ENCODE results near the gene TNPO2.

The TNPO2 gene

DNA sequence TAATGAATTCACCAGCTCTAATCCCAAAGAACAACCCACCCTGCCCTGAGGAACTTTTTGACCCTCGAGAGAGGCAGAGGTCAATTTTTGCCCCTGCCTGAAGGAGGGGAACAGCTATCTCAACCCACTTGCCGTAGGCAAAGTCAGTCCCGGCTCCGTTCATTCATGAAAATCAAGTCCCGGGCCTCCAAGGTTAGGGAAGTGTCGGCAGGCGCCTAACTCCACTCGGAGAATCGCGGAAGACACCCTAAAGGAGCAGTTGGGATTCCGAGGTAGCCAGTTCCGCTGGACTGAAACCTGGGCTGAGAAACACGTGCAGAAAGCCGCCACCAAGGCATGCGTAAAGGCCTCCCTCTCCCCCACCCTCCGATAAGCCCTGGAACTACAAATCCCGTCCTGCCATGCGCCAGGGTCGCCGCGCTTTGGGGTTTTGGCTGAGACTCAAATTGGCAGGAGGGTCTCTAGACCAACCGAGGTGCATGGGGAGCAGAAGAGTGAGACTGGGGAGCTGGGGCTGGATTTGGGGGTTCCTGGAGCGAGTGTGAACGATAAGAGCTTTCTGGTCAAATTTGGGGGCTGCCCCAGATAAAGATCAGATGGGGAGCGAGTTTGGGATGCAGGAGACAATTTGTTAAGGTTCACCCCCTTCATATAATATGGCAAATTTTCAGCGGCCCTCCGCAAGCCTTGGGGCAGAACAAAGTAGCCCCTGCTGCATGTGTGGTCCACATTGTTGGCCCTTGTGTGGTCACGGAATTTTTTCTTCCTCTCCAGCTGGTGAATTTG lies at the start of gene TNPO2:
TSS of gene TNPO2 (minus strand) at position 292 of the 786 bp plus-strand sequence. CDS start 2,955 bp downstream, outside the sequence.
- no peak for DNase-seq

DNA sequence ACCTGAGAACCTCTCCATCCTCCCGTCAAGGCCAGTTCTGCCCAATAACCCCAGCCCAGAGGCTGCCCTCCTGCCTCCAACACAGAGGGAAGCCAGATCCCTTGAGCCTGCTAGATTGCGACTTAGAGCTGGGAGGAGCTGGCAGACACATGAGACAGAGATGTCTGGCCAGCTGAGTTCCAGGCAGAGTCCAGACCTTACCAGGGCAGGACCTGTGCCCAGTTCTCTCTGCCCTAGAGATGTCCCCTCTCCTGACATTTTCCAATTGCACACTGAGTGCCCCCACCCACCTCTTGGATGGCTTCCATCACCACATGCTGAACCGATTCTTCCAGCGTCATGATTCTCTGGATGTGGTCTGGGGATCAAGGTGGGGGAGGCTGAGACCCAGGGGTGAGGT lies 48.6 kb upstream of the TNPO2 start:
- DNase-seq: no peak

DNA sequence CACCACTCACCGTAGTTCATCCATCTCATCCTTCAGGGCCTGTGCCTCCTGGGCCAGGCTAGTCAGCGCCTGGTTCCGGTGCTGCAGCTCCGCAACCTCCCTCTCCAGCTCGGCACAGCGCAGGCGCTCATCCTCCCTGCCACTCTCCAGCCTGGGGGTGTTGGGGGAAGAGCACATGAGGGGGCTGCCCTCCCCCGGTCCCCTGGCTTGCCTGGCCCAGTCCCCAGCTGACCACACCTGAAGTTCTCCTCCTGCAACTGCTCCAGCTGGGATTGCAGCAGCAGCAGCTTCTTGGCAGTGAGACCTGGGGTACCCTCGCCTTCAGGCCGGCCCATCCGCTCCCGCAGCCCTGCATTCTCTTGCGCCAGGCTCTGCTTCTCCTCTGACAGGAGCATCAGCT lies 47.2 kb upstream of the TNPO2 start:
- no peak for DNase-seq

DNA sequence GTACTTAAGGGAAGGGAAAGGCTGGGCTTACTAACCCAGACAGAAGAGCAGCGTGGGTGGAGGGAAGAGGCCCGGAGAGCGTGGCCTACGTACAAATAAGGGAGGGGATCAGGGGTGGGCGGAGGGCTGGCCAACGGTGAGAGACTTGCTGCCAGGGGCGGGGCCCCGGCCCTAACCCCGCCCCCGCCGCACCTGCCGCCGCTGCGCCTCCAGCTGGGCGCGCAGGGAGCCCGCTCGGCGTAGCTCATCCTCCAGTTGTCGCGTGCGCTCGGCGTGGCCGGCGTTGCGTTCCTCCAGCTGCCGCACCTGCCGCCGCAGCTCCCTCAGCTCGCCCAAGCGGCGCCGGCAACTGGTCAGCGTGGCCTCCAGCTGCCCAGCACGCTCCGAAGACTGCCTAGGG lies 46.0 kb upstream of the TNPO2 start:
- no peak for DNase-seq

DNA sequence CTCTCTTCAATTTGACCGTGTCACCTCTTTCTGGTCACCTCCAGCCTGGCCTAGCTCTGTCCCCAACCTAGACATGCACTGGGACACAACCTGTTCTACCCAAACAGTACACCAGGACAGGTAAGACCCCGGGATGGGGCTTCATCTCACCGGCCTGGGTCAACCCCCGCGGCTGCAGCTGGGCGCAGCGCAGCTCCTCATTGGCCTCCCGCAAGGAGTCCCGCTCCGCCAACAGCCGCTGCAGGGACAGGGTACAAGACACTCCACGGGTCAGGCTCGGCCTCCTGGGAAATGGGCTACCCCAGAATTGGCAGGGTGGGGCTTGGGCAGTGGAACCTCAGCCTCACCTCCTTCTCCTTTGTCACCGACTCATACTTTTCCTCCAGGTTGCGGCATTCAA lies 43.9 kb upstream of the TNPO2 start:
- DNase-seq: no peak

DNA sequence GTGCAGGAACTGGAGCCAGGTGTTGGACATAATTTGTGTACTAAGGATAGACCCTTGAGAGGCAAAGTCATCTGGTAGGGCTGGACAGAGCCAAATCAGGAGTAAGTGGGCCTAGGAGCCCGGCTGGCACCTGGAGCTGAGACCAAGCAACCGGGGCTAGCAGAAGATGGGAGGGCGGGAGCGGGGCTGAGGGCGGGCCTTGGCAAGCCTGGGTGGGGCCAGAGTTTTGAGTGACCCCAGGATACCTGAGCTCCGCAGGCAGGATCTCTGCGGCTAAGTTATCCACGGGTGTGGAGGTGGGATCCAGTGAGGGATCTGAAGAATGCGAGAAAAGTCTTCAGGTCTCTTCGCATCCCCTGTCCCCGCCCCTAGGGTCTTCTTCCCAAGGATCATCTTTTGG lies 43.4 kb upstream of the TNPO2 start:
- no peak for DNase-seq

DNA sequence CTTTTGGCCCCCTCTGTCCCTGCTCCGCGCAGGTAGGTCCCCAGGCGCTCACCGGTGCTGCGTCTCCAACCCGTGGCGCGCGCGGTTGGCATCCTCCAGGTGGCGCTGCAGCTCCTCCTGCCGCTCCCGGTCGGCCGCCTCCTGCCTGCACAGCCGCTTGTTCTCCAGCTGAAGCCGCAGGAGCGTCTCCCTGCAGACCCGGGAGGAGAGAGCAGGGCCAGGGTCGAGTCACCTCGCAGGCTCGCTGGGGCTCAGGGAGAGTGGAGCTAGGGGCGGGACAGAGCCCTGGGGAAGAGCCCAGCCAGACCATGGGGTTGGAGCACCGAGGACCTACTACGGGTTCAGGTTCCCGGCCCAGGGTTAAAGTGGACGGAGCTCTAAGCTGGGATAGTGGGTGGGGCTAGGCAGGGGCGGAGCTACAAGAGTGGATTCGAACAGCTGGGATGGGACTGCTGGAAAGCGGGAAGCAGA lies 42.4 kb upstream of the TNPO2 start:
- no peak for DNase-seq

DNA sequence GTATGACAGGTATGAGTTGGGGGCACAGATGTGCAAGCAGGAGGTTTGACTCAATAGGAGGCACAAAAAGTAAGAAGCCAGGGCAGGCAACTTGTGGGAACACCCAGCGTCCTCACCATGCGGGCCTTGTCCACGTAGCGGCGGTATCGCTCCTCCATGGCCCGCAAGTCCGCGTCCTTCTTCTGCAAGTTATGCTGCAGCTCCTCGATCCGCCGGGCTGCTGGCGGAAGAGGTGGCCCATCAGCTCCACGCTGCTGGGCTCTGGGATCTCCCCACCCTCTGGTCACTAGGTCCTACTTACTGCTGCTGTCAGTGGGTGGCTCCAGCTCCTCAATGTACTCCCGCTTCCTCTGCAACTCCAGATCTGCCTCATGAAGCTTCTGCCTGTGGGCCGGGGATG lies 41.0 kb upstream of the TNPO2 start:
- no peak for DNase-seq

DNA sequence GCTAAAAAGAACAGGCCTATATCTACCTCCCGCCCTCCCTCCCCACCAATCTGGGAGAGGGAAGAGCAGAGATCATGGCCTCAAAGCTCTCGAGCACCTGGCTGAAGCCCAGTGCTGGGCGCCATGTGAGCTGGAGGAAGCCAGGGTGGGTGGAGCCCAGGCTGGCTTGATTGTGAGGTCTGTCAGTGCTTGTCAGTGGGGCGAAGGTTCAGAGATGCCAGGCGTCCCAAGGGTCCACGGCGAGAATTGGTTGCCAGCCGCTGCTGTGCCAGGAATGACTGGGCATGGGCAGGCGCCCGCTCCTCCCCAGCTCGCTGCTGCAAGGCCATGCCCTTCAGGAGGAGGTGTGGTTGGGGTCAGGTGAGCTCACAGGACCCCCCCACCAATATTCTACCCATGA lies 39.4 kb upstream of the TNPO2 start:
- no peak for DNase-seq

DNA sequence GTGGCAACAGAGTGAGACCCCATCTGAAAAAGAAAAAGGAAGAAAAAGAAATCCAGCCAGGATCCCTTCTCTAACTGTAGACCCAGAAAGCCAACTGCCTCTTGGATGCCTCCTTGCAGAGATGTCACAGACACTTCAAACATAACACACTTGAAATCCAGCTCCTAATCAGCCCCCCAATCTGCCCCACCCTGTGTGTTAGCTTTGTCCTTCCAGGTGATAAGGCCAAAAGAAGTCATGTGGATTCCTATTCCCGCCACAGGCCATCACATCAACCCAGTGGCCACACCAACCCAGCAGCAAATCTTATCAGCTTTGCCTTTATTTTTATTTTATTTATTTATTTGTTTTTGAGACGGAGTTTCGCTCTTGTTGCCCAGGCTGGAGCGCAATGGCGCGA lies 36.0 kb upstream of the TNPO2 start:
- no peak for DNase-seq

DNA sequence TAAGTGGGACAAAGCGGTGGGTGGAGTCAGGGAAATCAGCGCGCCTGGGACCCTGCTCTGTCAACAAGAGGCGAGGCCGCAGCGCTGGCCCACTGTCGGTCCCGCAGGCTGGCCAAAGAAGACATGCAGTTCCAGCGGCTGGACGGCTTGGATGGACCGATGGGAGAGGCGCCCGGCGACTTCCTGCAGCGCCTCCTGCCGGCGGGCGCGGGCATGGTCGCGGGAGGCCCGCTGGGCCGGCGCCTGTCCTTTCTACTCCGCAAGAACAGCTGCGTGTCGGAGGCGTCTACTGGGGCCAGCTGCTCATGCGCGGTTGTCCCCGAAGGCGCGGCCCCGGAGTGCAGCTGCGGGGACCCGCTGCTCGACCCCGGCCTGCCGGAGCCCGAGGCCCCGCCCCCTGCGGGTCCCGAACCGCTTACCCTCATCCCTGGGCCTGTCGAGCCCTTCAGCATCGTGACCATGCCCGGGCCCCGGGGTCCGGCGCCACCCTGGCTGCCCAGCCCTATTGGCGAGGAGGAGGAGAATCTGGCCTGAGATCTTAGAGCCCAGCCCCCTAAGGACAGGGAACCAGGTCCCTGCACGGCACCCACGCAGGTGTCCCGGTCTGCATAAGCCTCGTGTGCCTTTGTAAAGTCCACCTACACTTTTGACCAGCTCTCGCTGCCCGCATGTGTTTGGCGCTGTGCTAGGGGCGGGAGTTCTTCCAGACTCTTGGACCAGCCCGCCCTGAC lies 34.0 kb upstream of the TNPO2 start:
- no peak for DNase-seq

DNA sequence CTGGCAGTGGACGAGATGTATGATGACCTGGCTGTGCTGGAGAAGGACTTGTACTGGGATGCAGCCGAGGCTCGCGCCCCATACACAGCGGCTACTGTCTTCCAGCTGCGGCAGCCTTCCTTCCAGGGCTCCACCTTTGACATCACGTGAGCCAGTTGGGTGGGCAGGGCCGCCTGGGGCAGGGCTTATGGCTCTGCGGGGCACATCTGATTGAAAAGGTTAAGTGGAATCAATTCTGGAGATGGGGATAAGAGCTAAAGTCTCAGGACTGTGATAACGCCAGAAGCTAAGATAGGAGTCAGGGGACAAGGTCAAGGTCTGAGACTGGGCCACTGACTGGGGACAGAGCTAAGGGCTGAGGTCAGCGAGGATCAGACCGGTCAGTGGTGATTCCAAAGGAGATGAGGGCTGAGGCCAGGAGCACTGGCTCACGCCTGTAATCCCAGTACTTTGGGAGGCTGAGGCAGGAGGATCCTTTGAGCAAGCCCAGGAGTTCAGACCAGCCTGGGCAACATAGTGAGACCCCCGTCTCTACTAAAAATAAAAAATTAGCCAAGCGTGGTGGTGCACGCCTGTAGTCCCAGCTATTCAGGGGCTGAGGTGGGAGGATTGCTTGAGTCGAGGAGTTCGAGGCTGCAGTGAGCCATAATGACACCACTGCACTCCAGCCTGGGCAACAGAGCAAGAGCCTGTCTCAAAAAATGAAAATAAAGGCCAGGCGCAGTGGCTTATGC lies 32.6 kb upstream of the TNPO2 start:
- no peak for DNase-seq

DNA sequence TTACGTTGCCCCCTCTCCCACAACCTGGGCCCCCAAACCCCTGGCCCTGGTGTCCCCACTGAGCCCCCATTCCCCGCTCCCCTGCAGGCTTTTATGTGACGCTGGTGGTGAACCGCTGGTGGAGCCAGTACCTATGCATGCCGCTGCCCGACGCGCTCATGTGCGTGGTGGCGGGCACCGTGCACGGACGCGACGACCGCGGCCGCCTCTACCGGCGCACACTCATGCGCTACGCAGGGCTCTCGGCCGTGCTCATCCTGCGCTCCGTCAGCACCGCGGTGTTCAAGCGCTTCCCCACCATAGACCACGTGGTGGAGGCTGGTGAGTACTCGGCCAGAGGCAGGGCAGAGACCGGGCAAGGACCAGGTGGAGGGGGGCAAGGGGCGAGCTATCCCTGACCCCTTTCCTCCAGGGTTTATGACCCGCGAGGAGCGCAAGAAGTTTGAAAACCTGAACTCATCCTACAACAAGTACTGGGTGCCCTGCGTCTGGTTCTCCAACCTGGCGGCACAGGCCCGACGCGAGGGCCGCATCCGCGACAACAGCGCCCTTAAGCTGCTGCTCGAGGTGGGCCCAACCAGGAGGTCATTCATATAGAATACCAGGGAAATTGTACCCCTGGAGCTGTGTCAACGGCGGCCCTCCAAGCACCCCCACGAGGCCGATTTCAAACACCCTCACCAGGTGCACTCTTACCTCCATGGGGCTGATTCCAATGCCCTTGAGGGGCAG lies 30.9 kb upstream of the TNPO2 start:
- DNase-seq: no peak

DNA sequence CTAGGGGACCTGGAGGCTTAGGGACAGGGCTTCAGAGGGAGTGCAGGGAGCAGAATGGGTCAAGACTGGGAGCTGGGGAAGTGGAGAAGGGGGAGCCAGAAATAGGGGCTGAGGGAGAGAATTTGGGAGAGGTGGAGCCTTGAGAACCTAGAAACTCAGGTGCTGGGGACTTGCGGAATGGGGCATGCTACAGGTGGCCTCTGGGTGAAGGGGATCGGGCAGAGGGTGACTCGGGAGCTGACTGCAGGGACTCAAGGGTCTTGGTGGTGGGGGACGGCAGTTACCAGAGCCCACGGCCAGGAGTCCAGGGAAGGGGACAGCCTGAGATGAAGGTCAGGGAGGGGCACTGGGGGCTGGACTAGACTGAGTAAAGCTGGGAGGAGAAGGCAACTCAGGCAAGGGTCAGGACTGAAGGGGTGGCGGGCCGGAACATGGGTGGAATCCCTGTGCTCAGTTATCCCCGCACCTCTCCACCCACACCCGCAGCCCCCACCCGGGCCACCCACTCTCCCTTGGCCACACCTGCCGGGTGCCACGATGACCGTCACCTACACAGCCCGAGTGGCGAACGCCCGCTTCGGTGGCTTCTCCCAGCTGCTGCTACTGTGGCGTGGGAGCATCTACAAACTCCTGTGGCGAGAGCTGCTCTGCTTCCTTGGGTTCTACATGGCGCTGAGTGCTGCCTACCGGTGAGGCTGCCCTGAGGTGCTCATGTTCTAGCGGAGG lies 28.5 kb upstream of the TNPO2 start:
- DNase-seq: no peak

DNA sequence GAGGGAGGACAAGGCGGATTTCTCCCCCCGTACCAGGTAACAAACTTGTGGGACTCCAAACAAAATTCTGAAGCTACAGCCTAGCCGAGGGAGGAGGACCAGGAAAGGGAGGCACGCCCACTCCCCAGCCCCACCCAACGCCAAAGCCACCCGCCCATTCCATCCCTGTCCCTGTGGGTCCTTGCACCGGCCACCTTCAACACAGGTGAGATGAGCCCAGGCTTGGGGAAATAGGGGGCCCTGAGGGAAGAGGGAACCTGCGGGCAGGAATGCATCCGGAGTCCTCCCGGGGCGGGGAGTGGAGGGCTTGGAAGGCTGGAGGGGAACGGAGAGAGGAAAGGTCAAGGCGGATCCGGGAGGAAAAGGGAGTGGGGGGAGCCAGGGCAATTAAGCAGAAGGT lies 27.9 kb upstream of the TNPO2 start, which contains the start of gene BEST2:
TSS of gene BEST2 (plus strand) at position 157 of the 400 bp plus-strand sequence. CDS start 802 bp downstream, outside the sequence.
- no peak for DNase-seq

DNA sequence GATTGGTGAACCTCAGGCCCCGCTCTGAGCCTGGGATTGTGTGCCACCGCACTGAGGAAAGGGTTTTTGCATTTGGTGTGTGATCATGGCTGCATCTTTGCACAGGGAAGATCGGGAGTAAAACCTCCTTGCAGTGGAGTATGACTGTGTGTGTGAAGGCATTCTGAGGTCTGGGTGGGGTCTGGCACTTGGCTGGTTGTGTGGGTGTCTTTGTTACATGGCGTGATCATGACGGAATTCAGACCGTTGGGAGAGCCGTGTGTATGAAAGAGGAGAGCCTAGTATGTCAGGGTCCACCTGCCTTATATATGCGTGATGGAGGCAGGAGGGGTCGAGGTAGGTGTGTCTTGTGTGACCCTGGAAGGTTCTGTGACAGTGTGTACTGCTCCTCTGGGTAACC lies 27.1 kb upstream of the TNPO2 start:
- no peak for DNase-seq

DNA sequence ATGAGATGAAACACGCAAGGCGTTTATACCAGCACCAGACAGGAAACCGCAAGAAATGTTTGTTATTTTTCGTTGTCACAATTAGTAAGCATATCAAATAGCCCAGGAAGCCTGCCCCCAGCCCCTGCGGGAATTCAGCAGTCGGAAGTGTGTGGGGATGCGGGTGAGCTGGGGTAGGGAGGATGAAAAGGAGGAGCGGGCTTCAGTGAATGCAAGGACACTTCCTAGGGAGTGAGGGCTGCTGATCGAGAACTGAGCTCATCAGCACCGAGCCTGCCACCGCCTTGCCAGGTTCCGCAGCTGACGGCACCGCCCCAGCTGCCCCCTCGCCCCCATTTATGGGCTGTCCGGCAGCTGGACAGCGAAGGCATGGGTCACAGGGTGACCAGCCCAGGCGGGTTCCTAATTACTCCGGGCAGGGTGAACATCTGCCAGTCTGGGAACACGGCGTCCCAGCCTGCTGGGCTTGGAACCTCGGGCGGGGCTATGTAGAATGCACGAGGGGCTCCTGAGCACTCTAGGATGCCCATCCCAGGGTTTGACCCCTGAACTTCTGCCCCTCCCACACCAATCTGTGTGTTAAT lies 26.3 kb upstream of the TNPO2 start:
- DNase-seq: no peak

DNA sequence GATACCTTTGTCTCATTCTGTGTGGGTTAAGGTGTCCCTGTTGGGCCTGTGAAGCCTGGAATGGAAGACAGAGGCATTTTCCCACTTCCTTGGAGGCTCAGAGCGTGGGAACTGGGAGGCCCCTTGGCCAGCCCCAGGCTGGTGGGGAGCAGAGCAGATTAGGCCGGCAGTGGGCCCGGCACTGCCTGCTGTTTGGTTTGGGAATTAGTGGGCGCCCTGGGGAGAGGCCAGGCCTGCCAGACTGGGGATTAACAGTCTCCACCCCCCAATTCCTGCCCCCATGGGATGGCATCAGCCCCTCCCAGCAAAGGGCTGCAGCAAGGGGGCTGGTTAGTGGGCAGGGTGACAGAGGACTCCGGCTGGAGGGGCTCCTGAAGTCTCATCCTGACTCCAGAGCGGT lies 24.8 kb upstream of the TNPO2 start:
- DNase-seq: no peak

DNA sequence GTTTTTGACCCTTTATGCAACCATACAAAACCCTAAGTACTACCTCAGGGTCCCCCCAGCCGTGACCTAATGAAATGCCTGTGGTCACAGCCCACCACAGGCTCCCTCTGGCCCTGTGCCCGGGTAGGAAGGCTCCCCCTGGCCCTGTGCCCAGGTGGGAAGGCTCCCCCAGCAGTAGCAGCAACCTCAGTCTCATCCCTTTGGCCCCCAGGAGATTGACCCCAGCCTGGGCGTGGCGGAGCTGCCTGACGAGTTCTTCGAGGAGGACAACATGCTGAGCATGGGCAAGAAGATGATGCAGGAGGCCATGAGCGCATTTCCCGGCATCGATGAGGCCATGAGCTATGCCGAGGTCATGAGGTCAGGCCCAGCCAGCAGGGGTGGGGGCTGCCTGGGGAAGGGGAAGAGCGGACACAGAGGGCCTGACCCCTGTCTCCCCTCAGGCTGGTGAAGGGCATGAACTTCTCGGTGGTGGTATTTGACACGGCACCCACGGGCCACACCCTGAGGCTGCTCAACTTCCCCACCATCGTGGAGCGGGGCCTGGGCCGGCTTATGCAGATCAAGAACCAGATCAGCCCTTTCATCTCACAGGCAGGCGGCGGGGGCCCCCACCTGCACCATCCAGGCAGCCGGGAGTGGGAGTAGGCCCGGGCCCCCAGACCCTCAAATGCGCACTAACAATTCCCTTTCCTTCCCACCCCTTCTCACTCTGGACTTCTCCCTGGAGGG lies 21.6 kb upstream of the TNPO2 start:
- DNase-seq: no peak

DNA sequence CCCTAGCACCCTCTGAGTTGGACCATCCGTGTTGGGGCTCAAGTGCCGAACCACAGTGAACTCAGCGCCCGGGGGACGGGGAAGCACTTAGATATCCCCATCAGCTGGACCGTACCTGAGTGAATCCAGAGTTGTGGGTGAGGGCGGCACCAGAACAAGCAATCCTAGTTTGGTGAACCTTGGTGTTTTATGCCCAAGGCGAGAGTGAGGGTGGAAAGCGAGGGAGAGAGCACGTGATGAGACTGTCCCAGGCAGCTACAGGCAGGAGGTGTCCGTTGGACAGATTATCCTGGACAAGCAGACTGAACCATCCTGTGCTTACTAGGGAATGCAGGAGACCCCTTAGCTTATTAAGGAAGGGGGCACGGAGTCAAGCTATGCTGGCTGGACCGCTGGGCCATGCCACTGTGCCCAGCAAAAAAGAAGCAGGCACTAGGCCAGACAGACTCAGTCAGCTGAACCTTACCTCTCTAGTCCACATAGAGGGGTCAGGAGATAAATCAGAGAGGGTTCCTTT lies 14.2 kb upstream of the TNPO2 start:
- DNase-seq: no peak
